Urinary bladder (tissue), 4 donors: Measurements from ENCODE around the gene APBA1. TPM values are rescaled to one million over a fixed set of nuclear protein-coding genes. Genes with fewer than 3 reads are reported as not detected.

Source experiments
- DNase-seq: peaks from one replicate; pipeline ENCODE4 v3.0.0-alpha.2; 2015; ENCODE audit errors: extremely low spot score
- H3K27ac ChIP-seq: one replicate; pipeline ENCODE4 v1.5.1; 2013; ENCODE audit warnings: low read depth, mild to moderate bottlenecking, moderate library complexity
- H3K36me3 ChIP-seq: one replicate; pipeline ENCODE4 v1.6.1; 2013; ENCODE audit warnings: mild to moderate bottlenecking, moderate library complexity; ENCODE audit not compliant: insufficient read depth
- H3K4me1 ChIP-seq: one replicate; pipeline ENCODE4 v1.6.1; 2013; ENCODE audit warnings: mild to moderate bottlenecking, moderate library complexity; ENCODE audit not compliant: insufficient read depth
- H3K4me3 ChIP-seq: one replicate; pipeline ENCODE4 v1.5.1; 2013; ENCODE audit warnings: low read depth, low read length
- WGBS: extraction: QIAGEN DNeasy Blood & Tissue Kit; methylation state at CpG from one replicate; pipeline ENCODE4 v1.1.7; 2013; 5-methylcytosine and 5-hydroxymethylcytosine counted together
- polyA plus RNA-seq: library from polyadenylated mRNA; stranded (reverse); fragments of 200-250 nt; gene quantifications from one replicate; pipeline ENCODE4 v1.2.3, GENCODE V29; 2013
- total RNA-seq: library from RNA; depleted of rRNA; stranded (reverse); fragments of >200 nt; gene quantifications from one replicate; pipeline ENCODE4 v1.2.3, GENCODE V29; 2014
- donor health status: healthy with polysubstance abuse.
- donor health status: healthy.

The APBA1 gene
- total and polyA plus RNA-seq, 2 donors, result 7.1 to 12.4 TPM

DNA sequence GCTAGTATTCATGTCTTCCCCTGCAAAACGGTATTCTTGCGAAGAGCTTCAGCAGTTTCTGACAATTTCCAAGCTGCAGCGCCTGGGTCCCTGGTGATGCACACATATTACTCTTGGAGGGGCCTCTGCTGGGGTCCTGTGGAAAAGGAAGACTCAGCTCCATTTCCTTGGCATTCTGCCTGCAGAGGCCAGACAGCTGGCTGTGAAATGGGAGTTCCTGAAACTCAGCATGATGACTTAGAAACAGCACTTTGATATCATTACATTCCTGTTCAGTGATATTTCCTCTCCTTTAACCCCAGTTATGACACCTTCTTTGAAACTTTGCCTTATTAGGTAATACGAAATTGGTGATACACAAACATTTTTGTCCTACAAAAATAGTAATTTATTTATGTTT lies 98.5 kb downstream of the APBA1 start:
- no peaks in the 10 kb centered on the region for H3K36me3 ChIP-seq
- WGBS, result 78% methylated on average over 4 of the region's 4 CpGs
- no peak for DNase-seq
- H3K4me3 ChIP-seq, result no peak overlapping the region
- no peak overlapping the region for H3K27ac ChIP-seq
- H3K4me1 ChIP-seq, result no peaks in the 10 kb centered on the region

DNA sequence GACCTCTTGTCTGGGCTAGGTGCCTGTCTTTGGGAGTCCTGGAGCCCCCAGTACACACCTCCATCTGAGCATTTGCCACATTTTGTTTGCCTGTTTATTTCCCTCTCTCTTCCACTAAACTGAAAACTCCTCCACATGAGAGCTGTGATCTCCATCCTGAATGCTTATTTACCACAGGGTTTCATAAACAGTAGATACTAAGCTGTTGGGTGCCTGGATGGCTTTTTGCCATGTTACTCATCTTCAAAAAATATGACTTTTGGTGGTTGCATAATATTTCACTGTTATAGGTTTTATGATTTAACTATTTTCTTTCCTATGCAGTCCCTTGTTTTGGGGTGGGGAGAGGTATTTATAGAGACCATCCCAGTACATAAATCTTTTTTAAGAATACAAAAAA lies 99.6 kb downstream of the APBA1 start:
- no peaks in the 10 kb centered on the region for H3K4me1 ChIP-seq
- H3K36me3 ChIP-seq, result no peaks in the 10 kb centered on the region
- H3K4me3 ChIP-seq, result no peak overlapping the region
- DNase-seq, result no peak
- H3K27ac ChIP-seq, result no peak overlapping the region

DNA sequence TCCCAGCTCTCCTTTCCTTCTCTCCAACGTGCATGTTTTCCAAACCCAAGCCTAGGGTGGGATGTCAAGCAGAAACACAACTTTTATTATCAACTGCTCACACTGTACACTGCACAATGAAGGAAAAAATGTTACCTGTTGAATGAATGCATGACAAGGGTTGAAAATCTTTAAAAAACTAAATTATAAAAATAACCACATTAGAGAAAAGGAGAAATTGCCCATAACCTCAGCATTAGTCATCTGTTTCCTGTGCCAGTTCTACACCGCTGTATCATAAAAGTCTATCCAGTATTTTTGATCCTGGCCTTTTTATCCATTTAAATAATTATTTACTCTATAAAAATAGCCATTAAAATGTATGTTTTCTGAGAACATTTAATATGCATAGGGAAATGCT lies 101.1 kb downstream of the APBA1 start:
- no peaks in the 10 kb centered on the region for H3K4me1 ChIP-seq
- WGBS, result 66% methylated on average over 2 of the region's 2 CpGs
- H3K36me3 ChIP-seq, result no peaks in the 10 kb centered on the region
- no peak overlapping the region for H3K4me3 ChIP-seq
- H3K27ac ChIP-seq, result no peak overlapping the region
- no peak for DNase-seq

DNA sequence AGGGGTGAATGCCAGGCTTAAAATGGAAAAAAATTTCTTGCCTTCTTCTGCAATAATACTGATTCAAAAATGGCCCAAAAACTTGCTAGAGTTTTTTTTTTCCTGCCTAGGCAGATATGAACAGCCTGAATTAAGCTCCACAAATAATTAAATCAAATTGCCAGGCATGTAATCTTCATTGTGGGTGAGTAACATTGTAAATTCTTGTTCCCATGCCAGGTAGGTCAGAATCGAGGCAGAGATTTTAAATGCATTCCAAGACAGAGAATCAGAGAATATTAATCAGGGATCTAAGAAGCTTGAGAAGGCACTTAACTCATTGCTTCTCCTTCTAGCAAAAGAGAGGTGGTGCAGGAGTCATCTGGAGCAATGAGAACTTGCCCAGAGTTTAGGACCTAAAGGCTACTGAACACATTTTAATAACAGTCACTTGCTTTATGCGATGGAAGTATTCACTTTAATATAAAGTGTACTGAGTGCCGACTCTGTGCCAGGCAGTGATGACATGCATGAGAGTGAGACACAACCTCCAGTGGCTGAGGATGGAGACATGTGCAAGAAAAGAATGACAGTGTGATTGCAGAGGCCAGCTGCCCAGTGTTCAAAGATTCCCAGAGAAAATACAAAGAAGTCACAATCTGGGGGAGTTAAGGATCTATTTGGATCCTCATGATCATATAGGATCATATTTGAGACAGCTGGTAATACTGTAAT lies 102.3 kb downstream of the APBA1 start:
- H3K27ac ChIP-seq, result no peak overlapping the region
- DNase-seq, result no peak
- no peaks in the 10 kb centered on the region for H3K36me3 ChIP-seq
- H3K4me1 ChIP-seq, result no peaks in the 10 kb centered on the region
- 38% methylated on average over 3 of the region's 3 CpGs for WGBS
- H3K4me3 ChIP-seq, result no peak overlapping the region

DNA sequence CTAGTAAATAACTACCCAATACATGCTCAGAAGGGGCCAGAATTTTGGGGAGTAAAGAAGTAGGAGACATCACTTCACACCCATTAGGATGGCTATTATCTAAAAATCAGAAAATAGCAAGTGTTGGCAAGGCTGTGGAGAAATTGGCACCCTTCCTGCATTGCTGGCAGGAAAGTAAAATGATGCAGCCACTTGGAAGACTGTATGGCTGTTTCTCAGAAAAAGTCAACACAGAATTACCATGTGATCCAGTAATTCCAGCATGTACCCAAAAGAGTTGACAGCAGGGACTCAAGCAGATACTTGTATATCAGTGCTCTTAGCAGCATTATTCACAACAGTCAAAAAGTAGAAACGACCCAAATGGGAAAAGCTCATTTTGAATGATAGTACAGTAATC lies 107.6 kb downstream of the APBA1 start:
- DNase-seq, result no peak
- Histone ChIP-seq H3K27ac (no peak overlapping the region), H3K4me1 (no peaks in the 10 kb centered on the region), H3K36me3 (no peaks in the 10 kb centered on the region), H3K4me3 (no peak overlapping the region)
- 30% methylated on average over 1 of the region's 1 CpG for WGBS

DNA sequence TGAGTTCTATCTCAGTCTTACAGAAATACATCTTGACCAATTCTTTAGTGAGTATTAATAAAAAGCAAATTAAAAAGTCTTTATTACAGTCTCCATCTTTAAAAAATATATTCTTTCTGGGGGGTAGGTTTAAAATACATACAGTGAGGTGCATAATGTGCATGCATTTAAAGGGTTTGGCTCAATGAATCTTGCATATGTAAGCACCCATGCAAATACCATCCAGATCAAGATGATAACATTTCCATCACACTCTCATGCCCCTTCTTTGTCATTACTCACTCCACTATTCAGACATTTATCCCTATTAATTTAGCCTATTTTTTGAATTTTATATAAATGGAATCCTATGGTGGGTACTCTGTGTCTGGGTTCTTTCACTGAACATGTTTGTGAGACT lies 113.0 kb downstream of the APBA1 start:
- Histone ChIP-seq H3K4me3 (no peak overlapping the region), H3K36me3 (no peaks in the 10 kb centered on the region), H3K4me1 (peaks cover 1% of the 10 kb centered on the region), H3K27ac (no peak overlapping the region)
- no peak for DNase-seq

DNA sequence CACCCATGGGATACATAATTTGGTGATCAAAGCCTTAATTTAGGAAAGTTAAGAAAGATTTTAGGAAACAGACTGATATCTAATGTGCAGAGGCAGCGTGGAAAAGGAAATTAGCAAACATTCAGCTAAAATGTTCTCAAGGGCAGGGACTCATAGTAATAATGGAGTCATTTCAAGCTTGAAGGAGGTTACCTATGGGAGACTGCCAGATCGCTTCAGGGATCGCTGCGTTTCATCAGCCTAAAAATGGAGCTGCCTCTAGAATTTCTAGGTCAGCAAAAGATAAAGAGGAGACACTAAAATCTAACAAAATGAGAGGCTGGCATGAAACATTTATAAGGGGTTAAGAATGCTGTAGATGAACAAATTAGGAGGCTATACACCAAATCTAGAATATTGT lies 115.5 kb downstream of the APBA1 start:
- peaks cover 1% of the 10 kb centered on the region for H3K4me1 ChIP-seq
- no peak for DNase-seq
- 92% methylated on average over 4 of the region's 4 CpGs for WGBS
- H3K27ac ChIP-seq, result no peak overlapping the region
- H3K36me3 ChIP-seq, result no peaks in the 10 kb centered on the region
- H3K4me3 ChIP-seq, result no peak overlapping the region

DNA sequence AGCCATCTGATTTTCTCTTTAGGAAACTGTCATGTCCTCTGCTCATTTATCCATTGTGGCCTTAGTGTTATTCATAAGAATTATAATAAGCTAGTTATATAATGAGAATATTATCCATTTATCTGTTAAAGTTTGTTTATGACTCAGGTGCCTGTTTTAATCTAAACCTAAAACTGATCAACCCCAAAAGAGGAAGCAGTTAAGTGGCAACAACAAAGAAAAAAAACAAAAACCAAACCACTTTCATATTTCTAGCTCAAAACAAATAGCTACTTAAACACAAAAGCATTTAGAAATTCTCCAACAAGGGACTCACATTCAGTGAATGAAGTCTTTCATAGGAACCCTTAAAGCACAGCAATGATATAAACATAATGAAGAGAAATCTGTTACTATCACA lies 116.4 kb downstream of the APBA1 start:
- H3K4me1 ChIP-seq, result peaks cover 1% of the 10 kb centered on the region
- H3K36me3 ChIP-seq, result no peaks in the 10 kb centered on the region
- no peak for DNase-seq
- no peak overlapping the region for H3K4me3 ChIP-seq
- no peak overlapping the region for H3K27ac ChIP-seq

DNA sequence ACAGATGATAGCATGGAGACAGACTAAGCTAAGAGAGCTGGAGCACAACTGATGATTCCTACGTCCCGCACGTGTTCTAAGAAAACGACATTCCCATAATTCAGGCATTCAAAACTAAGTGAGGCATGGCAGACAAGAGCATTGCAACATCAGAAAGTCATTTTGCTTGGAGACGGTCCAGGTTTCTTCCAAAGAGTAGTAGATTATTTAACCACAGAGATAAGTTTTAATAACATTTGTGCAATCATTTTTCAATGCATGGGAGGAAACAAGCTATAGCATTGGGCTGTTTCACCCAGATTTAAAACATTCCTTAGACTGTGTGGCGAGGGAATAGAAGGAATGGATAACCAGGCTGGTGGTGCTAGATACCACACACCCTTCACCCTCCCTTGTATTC lies 117.2 kb downstream of the APBA1 start:
- Histone ChIP-seq H3K27ac (no peak overlapping the region), H3K36me3 (no peaks in the 10 kb centered on the region), H3K4me1 (peaks cover 1% of the 10 kb centered on the region), H3K4me3 (no peak overlapping the region)
- WGBS, result 40% methylated on average over 6 of the region's 6 CpGs
- DNase-seq, result no peak

DNA sequence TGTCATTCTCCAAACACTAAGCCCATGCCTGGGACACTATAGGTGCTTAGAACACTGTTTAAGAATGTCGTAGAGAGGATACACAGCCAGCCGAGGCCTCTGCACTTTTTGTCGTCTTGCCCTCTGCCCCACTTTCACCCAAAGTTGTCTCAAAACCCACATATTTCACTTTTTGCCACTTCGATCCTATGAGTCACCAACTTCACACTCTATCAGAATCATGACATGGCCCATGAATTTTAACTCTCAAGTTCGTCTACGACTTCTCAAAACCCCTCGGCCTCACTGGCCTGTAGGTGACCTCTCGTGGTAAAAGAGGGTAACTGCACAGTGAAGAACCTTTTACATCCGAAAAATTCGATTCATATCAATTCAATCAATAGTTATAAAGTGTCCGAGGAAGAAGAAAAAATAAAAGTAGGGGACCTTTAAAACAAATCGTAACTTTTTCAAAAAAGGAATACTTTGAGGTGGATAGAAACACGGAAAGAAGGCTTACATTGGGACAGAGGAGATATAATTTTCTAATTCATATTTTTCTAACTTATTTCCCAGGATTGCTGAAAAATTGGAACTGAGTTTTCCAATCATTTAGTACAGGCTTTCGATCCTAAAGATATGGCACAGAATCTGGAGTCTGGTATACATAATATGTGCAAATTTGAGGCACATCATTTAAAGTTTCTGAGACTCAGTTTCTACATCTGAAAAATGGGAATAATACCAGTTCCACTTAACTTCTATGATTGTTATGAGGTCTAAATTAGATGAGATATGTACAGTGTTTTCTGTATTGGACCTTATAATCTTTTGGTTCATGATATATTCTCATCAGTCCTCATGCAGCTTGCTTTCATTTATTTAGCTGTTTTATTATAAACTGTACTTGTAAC lies 122.6 kb downstream of the APBA1 start:
- Histone ChIP-seq H3K4me1 (no peaks in the 10 kb centered on the region), H3K36me3 (no peaks in the 10 kb centered on the region), H3K4me3 (no peak overlapping the region), H3K27ac (no peak overlapping the region)
- DNase-seq, result no peak
- WGBS, result 23% methylated on average over 14 of the region's 14 CpGs

DNA sequence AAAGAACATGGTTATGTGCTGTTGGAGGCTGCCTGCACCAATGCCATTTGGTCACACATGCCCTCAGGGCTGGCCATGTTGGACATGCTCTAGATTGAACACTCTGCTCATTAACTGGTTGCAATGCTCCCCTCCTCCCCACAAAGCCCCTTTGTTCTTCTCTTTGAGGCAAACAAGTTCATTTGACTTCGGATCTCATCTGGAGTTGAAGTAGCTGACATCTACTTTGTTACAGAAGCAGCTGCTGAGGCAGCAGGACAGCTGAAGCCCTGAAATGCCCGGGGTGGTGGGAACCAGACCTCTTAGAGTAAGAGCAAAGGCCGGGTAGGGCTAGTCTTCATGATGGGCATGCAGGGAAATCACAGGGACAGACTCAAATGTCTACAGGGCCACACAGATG lies 123.5 kb downstream of the APBA1 start:
- WGBS, result 89% methylated on average over 3 of the region's 3 CpGs
- H3K36me3 ChIP-seq, result no peaks in the 10 kb centered on the region
- H3K4me3 ChIP-seq, result no peak overlapping the region
- H3K27ac ChIP-seq, result no peak overlapping the region
- DNase-seq, result no peak
- H3K4me1 ChIP-seq, result no peaks in the 10 kb centered on the region

DNA sequence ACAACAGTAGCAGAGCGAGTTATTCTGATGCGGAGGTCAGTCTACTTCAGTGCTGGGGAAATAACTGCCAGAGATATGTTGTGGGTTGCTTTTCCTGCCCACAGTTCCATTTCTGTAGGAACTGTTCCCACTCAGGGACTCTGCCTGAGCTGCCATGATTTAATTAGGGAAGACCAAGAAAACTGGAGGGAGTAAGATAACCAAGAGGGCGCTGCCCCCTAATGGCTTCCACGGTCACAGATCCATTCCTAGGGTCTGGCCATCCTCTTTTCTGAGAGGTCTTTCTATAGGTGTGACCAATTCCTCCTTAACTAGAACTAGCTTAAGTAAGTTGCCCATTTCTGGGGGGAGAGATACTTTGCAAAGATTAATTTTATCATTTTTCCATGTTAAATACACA lies 125.9 kb downstream of the APBA1 start:
- H3K36me3 ChIP-seq, result no peaks in the 10 kb centered on the region
- H3K27ac ChIP-seq, result no peak overlapping the region
- 78% methylated on average over 4 of the region's 4 CpGs for whole genome bisulfite sequencing
- H3K4me1 ChIP-seq, result no peaks in the 10 kb centered on the region
- no peak for DNase-seq
- H3K4me3 ChIP-seq, result no peak overlapping the region

DNA sequence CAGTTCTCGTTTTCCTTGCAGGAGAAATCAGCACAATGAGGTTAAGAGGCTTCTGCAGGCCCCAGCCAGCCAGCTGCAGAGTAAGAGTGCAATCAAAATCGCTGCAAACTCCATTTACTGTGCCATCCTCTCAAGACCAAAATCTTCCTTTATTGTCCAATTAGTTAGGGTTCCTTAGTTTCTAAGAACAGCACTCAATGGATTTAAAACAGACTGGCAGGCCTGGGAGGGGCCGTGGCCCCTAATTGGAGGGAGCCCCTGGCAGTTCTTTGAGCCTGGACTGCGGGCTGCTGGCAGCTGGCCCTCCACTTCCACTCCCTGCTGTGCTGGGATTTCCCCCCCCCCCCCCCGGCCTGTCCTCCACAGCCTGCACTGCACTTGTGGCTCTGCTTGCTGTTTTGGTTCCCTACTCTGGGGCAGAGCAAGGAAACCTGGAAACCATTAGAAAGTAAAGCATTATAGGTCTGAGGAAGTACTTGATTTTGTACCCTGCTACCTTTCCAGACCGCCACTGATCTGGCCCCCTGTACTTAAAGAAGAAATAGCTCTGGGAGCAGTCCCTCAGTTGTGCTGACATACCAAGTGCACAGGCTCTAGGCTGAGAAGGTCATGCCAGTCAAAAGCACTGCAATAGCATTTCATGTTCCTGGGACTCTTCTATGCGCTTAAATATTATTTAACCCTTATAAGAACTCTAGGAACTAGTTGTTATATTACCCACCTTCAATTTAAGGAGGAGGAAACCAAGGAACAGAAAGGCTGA lies 129.0 kb downstream of the APBA1 start:
- DNase-seq, result no peak

DNA sequence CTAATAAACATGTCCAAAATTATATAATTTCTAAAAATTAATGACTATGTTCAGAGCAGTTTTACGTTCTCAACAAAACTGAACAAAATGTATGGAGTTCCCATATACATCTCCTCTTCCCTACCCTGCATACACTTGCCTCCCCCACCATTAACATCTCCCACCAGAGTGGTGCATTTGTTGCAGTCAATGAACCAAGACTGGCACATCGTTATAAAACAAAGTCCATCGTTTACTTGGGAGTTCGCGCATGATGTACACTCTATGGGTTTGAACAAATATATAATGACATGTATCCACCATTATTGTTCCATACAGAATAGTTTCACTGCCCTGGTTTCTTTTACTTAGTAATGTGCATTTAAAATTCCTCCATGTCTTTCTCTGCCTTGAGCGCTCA lies 130.1 kb downstream of the APBA1 start:
- no peaks in the 10 kb centered on the region for H3K36me3 ChIP-seq
- 98% methylated on average over 6 of the region's 6 CpGs for WGBS
- no peak for DNase-seq

More for the DNA sequence above, 129.0 kb downstream of the APBA1 start:
- no peaks in the 10 kb centered on the region for H3K4me1 ChIP-seq
- no peaks in the 10 kb centered on the region for H3K36me3 ChIP-seq
- H3K4me3 ChIP-seq, result no peak overlapping the region
- 38% methylated on average over 7 of the region's 7 CpGs for WGBS
- H3K27ac ChIP-seq, result no peak overlapping the region

More for the DNA sequence above, 130.1 kb downstream of the APBA1 start:
- Histone ChIP-seq H3K4me1 (no peaks in the 10 kb centered on the region), H3K27ac (no peak overlapping the region), H3K4me3 (no peak overlapping the region)
